ENCODE measurements around the gene NCEH1. TPM values are rescaled to one million over a fixed set of nuclear protein-coding genes. Genes with fewer than 3 reads are reported as not detected.

The NCEH1 gene
- total RNA-seq, 1 donor from 2014 or later: 1.7 TPM

GRCh38 chr3:172646439-172647015 is 64.3 kb downstream of the NCEH1 start:
- DNase-seq: no peak

DNA sequence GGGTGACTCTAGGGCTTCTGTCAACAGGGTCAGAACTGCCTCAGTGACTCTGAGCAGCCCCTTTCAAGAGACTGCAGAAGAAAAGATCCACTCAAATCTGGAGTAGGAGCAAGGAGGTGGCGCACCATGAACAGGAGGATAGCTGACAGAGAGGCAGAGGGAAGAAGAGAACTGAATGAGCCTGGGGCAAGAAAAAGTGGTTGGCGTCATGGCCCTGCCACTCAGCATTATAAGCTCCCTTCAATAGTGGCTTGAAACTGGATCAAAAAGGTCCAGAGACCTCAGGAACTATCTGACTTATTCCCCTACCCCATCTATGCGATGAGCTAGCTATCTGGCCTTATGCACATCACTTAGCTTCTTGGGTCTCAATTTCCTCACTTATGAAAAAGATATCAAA is 66.6 kb downstream of the NCEH1 start:
- DNase-seq: no peak

DNA sequence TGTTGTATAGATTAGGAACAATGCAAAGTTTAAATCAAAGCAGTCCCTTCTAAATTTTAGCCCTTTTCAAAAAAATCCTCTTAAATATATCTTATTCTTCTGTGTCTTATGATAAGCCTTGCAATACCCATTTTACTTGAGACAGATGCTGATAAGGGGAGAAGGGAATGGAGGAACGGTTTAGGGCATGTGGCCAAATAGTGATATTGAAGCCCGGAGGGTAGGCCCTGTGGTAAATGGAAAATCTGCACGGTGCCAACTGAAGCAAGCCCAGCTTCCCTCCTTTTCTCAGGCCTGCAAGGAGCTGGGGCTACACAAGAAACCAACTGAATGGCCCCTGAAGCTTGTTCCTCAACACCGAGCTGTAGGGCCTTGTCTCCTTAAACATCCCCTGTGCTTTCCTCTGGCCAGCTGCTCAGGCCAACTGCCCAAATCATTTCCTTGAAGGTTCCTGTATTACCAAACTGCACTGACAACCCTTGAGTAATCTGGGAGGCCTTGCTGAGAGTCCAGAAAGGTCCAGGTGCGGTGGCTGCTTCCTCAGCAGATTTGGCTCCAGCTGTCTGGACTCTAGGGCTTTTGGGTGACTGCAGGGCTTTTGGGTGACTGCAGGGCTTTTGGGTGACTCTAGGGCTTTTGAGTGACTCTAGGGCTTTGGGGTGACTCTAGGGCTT is 67.2 kb downstream of the NCEH1 start:
- DNase-seq: no peak

DNA sequence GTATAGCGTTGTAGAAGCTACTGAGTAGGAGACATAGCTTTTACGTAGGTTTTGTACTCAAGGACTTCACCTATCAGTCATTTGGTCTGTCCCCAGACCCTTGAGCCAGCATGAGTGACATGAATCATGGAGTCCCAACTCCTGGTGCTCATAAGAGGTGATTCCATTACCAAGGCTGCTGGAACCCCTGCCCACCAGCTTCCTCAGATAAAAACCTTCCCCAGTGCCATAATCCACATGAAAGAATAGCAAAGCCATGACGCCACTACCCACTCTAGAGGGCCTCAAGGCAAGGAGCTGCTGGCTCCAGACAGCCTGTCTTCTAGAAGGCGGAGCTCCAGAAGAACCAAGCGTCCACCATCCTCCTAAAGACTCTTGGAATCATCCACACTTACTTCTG is 69.6 kb downstream of the NCEH1 start:
- no peak for DNase-seq

GRCh38 chr3:172640751-172641150 is 70.1 kb downstream of the NCEH1 start:
- DNase-seq: no peak

DNA sequence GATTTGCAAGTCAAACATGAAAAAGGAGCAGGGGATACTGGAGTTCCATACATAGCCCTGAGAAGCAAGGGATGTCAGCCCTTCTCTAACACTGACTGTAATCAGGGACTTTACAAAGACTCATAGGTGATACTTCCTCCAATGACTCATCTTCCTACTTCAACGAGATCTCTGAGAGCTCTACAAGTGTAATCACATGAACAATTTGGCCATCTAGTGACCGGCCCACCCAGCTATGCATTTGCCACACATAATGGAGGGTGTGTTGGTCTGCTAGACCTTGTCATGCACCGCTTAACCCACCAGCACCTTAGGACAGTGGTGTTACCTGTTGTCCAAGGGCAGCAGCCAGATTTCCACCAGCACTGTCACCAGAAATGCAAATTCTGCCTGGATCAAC is 75.3 kb downstream of the NCEH1 start:
- no peak for DNase-seq

DNA sequence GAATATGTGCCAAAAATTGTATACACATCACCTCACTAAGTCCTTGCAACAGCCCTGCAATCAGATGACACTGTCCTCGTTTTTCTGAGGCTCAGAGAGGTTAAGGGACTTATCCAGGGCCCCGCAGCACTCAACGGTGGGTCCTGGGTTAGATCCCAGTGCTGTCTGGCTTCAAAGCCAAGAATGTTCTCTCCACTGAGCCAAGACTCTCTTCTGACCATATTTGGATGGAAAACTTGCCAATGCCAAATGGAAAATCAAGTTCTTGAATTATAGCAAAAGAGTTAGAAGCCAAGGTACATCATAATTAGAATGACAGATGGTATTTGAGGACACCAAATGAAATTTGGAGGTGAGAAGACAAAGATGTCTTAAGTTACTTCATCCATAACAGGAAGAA is 75.9 kb downstream of the NCEH1 start:
- no peak for DNase-seq

- no peak for DNase-seq
Measured at GRCh38 chr3:172630316-172630715, 80.6 kb downstream of the NCEH1 start.

DNA sequence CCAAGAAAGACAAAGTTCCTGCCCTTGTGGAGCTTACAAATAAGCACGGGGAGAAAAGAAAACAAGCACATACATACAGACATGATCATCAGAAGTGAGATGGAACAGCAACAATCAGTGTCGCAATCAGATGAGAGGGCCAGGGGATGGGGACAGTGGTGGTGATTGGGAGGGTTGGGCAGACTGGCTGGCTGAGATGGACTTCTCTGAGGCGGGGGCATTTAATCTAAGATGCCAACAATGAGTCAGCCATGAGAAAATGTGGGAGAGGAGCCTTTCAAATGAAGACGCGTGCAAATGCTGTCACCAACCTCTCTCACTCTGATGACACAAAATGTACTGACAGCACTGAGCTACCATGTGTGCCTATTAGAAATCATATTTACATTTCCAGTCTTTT is 81.4 kb downstream of the NCEH1 start:
- DNase-seq: no peak

DNA sequence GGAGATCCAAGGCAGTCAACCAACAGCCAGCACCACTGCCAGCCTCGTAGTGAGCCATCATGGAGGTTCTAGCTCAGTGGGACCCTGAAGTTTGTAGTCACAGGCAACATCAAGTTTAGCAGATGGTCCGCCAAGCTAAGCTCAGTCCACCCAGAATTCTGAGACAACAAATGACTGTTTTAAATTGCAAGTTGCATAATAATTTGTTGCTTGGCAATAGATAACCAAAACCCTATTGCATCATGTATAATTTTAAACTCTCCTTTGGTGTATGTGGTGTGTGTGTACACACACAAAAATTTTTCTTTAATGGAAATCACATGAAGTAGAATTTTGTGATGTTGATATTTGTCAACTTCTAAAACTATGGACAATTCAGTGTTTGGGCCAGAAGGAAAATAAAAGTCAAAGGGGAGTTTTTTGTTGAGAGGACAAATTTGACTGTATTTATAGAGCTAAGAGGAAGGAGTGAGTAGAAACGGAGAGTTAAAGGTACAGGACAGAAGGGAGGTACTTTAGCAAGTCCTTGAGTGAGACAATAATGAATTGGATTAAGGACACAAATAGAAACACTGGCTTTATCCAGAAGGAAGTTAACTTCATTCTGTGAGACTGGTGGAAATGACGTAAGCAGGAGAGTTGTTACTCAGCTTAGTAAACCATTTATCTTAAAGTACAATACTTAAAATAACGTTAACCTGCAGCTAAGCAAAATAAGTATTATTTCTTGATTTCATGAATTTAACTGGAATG is 83.6 kb downstream of the NCEH1 start:
- no peak for DNase-seq

DNA sequence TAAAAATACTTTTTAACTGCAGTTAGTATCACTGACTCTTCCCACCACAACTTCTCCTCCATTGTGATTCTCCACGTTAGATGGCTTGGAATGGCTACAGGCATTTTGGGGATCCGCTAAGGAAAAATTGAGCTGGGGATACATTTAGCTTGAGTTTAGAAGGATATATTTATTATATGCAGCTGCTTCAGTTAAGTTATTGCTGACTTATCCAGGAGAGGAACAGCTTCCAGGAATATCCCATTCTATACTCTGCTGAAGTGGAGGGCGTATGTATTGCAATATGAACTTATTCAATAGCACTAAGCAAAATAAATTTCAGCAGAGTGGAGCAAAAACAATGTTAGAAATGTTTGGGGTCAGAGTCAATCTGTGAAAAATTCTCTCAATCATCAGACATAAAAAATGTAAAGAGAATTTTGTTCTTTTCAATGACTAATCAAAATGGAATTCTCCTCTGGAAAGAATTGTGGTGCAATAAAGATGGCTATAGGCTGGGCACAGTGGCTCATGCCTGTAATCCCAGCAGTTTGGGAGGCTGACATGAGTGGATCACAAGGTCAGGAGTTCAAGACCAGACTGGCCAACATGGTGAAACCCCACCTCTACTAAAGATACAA is 84.7 kb downstream of the NCEH1 start:
- no peak for DNase-seq

DNA sequence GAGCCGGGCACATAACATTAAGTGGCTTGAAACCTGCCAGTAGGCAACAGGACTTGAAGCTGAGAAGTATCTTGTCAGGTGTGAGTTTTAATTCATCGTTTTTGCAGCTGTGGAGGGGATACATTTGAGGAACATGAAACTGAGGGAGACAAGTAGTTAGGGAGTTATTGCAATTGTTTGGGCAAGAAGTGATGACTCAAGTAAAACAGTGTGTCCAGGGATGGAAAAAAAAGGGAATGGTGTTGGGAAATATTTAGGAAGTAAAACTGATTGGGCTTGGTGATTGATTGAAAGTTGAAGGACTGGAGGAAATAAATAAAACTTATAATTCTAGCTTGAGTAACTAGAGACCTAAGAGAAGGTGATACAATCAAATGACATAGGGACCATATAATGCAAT is 85.5 kb downstream of the NCEH1 start:
- DNase-seq: no peak

GRCh38 chr3:172624999-172625398 is 85.9 kb downstream of the NCEH1 start:
- DNase-seq: no peak

- DNase-seq: no peak
Measured at GRCh38 chr3:172622916-172623700, 87.8 kb downstream of the NCEH1 start.

GRCh38 chr3:172622156-172622555 is 88.7 kb downstream of the NCEH1 start:
- no peak for DNase-seq

GRCh38 chr3:172617976-172618375 is 92.9 kb downstream of the NCEH1 start:
- DNase-seq: no peak

DNA sequence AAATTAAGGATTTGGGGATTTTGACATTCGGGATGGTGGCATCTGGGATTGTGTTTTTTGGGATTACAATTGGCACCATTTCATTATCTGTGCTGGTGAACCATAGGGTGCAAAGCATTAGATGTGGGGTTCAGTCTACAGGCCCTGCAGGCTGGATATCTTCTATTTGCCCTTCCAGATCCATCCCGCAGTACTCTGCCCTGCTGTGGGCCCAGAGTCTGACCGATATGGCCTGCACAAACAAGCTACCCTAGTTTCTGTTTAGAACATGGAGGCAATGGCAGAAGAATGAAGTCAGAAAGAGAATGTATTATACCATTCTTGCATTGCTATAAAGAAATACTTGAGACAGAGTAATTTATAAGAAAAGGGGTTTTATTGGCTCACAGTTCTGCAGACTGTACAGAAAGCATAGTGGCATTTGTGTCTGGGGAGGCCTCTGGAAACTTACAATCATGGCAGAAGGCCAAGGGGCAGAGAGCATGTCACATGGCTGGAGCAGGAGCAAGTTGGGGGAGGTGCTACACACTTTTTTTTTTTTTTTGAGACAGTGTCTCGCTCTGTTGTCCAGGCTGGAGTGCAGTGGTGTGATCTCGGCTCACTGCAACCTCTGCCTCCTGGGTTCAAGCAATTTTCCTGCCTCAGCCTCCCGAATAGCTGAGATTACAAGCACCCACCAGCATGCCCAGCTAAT is 93.7 kb downstream of the NCEH1 start:
- no peak for DNase-seq

- no peak for DNase-seq
Measured at GRCh38 chr3:172616031-172616461, 94.8 kb downstream of the NCEH1 start.

GRCh38 chr3:172615296-172615695 is 95.6 kb downstream of the NCEH1 start:
- DNase-seq: no peak

GRCh38 chr3:172614340-172615274 is 96.3 kb downstream of the NCEH1 start:
- DNase-seq: no peak

- DNase-seq: no peak
Measured at GRCh38 chr3:172613845-172614244, 97.0 kb downstream of the NCEH1 start.

Data from skin of body (tissue), 2 donors.